HS-27A (cell line): ENCODE data around the gene SLC7A1.
A peak's percentile ranks its signal among the peaks of the same experiment; 100 is the strongest.
"Not testable (repeated sequence)": the region's sequence is repeated elsewhere in the genome, so short reads cannot be mapped to it uniquely, and the experiment has no call there.

Experiments
- DNase-seq: peaks from one replicate; pipeline ENCODE4 v3.0.0-alpha.2; 2012; ENCODE audit warnings: low read depth, missing footprints

The SLC7A1 gene

DNA sequence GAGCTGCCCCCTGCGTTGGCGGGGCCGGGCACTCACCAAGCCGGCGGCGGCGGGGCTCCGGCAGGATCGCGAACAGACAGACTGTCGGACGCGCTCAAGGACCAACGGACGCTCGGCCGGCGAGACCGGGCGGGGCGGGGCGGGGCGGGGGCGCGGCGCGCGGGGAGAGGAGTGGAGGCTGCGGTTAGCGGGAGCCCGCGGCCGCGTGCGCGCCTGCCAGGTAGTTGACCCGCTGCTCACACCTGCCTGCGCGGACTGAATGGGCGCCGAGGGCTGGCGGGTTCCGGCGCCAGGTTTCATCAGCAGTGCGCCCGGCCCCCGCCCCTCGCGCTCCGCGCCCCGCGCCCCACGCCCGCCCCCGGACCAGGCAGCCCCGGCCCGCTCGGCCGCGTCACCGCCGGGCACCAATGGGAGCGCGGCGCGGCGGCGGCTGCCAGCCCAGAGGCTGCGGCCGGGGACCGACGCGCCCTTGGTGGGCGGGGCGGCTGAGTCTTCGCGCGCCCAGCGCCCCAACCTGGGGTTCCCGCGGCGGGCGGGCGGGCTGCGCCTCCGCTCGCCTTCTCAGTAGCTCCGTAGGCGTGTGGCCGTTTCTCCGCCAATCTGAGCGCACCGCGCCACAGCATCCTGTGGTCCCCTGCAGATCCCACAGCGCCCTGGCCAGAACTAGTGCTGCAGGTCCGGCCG, at the start of gene SLC7A1:
Gene SLC7A1, minus strand, starts transcription at position 309 of the 684 bp plus-strand sequence. CDS start 59,500 bp downstream, outside the sequence.
- no peak for DNase-seq

DNA sequence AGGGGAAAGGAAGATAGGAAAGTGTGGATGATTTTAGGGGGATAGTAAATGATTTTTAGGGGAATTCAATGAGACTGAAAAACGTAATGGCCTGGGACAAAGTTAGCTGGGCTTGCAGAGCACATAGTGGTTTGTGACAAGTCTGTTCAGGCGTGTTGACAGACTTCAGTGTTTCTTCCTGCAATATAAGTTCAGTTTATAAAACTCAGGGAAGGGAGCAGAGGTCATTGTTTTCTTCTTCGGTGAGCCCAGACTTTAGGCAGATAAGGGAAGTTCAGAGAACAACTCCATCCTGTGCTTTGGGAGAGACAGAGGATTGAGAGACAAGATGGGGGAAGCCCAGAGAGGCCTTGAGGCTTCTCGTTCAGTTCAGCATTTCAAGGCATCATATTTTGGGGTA, 45.2 kb upstream of the SLC7A1 start:
- DNase-seq: no peak

DNA sequence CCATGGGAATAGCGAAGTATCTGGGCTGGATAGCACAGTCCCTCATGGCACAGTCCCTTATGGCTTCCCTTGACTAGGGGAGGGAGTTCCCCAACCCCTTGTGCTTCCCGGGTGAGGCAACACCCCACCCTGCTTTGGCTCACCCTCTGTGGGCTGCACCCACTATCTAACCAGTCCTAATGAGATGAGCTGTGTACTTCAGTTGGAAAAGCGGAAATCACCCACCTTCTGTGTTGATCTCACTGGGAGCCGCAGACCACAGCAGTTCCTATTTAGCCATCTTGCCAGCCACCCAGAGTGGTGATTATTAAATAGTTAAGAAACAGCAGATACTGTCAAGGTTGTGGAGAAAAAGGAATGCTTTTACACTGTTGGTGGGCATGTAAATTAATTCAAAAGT, 41.3 kb upstream of the SLC7A1 start:
- DNase-seq: not testable (repeated sequence)

DNA sequence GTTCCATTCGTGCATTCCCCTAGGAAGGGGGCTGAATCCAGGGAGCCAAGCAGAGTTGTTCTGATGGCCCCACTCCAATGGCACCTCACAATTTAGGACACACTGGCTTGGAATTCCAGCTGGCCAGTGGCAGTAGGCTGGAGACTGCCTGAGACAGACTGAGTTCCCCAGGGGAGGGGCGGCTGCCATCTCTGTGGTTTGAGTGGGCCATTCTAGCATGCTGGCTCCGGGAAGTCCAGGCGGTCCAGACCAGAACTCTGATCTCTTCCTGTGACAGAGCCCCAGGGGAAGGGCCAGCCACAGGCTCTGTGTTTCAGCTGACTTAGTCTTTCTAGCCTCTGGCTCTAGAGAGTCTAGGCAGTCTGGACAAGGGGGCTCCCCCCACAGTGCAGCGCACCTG, 29.5 kb upstream of the SLC7A1 start:
- no peak for DNase-seq

DNA sequence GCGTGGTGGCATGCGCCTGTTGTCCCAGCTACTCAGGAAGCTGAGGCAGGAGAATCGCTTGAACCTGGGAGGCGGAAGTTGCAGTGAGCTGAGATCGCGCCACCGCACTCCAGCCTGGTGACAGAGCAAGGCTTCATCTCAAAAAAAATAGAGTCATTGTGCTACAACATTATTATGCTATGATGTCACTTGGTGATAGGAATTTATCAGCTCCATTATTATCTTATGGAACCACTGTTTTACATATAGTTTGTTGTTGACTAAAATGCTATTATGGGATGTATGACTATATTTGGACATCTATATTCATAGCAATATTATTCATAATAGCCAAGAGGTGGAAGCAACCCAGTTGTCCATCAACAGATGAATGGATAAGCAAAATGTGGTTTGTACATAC, 26.4 kb upstream of the SLC7A1 start:
- DNase-seq: peak; percentile 40

DNA sequence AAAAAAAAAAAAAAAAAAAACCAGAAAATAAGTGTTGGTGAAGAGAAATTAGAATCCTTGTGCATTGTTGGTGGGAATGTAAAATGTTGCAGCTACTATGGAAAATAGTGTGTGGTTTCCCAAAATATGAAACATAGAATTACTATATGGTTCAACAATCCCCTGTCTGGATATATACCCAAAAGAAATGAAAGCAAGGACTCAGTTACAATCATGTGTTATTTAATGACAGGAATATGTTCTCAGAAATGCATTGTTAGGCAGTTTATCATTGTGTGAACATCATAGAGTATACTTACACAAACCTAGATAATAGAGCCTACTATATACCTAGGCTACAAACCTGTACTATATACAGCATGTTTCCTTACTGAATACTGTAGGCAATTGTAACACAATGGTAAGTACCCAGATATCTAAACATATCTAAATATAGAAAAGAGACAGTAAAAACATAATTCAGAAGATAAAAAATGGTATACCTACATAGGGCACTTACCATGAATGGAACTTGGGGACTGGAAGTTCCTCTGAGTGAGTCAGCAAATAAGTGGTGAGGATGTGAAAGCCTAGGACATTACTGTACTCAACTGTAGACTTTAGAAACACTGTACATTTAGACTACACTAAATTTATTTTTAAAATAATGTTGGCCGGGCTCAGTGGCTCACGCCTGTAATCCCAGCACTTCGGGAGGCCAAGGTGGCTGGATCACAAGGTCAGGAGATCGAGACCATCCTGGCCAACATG, 25.7 kb upstream of the SLC7A1 start:
- DNase-seq: peak; percentile 55

DNA sequence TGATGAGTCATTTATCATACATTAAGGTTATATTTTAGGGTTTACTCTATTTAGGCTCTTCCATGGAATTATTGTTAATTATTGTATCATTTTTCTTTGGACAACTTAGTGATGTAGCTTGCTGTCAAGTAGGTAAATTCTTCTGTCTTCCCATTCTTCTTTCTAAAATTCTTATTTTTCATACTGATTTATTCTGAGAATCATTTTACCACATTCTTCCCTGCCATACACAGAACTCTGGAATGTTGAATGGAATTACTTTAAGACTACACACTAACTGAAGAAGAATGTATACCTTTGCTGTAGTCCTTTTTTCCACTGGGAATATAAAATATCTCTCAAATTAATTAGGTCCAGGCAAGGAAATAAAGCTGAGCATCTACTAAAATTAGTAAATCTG, 24.5 kb upstream of the SLC7A1 start:
- DNase-seq: peak; percentile 45

DNA sequence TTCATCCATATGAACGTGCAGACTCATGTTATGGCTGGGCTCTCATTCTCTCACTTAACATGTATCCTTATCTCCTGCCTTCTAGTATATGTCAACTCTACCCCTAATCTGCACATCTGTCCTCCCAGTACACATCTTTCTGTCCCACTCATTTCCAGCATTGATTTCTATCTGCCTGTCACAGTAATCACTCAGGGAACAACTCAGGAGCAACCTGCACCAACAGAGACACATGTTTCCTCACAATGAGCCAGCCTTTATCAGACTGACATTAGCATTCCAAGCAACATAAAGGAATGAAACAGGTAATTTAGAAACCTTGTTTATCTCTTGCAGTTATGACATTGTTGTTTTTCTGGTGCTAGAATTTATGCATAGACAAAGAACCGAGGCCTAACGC, 17.6 kb upstream of the SLC7A1 start:
- no peak for DNase-seq

DNA sequence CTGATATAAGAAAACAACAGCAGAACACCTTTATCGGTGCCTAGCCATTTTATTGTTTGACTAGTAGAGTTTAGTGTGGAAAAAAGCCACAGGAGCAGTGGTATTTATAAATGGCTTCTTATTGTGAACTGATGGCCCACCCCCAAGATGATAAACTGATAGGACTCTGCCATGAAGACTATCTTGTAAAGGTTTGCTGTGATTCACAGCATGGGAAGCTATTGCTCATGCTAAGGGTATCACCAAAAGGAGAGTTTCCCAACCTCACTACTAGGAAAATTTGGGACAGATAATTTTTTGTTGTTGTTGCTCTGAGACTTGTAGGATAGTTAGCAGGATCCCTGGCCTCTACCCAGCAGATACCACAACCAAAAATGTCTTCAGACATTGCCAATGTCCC, 12.0 kb upstream of the SLC7A1 start:
- no peak for DNase-seq

DNA sequence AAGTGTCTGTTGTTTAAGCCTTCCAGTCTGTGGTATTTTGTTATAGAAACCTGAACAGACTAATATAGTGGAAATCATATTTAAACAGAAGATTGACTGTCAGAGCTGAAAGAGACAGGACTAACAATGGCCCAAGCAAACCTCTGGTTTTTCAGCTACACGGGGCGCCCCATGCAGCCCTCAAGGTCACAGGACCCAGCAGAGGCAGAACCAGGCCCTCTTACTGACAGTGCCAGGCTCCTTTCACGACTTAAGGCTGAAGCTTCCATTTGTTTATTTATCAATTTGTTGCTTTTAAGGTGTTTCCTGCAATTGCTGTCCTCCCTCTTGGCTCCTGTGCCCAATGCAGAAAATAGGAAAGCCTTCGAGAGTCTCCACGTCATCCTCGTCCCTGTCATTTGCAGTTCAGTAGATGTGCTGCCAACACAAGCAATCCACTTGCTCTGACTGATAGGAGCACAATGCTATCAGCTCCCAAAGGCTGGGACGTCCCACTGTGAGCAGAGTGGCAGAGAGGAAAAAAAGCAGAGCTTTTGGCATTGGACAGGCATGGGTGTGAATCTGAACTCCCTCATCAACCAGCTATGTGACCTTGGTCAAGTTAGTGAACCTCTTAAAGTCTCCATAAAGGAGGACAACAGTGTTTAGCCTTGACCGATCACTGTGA, 10.5 kb upstream of the SLC7A1 start:
- no peak for DNase-seq

DNA sequence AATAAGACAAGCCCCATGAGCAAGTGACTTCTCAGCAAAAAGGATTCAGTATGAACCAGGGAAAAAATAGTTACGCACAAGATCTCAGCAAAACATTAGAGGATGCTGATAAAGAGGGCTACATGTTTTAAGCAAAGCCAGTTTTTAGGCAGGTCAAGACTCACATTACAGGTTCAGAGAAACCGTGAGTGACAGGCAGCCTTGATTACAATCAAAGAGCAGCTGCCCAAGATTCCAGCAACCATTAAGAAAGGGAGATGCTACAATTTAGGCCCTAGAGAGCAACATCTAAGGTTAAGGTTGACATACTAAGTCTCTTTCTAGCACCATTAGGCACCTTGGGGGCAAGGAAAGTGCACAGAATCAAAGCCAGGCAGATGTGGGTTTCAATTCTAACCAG, 2.8 kb upstream of the SLC7A1 start:
- DNase-seq: no peak

DNA sequence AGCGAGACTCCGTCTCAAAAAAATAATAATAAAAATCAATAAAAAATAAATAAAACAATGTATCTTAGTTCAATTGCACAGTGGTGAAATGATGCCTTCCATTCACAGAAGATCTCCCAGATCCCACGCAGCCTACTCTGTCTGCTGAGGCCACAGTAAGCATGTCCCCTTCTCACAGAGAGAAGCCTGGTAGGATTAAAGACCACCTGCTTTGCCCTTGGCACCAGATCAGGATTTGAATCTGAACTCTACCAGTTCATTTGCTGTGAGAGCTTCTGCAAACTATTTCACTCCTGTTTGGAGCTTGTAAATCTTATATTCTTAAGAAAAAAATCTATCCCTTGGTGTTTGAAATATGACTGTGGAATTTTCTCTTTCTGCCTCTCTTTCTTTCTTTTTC, 2.2 kb upstream of the SLC7A1 start:
- DNase-seq: no peak

DNA sequence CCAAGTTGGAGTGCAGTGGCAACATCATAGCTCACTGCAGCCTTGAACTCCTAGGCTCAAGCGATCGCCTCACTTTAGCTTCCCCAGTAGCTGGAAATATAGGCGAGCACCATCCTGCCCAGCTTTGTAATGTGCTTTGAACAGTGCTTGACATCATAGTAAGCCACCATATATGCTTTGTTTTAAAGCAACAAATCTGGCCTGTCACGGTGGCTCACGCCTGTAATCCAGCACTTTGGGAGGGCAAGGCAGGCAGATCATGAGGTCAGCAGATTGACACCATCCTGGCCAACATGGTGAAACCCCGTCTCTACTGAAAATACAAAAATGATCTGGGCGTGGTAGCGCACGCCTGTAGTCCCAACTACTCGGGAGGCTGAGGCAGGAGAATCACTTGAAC, 1.8 kb upstream of the SLC7A1 start:
- DNase-seq: no peak

DNA sequence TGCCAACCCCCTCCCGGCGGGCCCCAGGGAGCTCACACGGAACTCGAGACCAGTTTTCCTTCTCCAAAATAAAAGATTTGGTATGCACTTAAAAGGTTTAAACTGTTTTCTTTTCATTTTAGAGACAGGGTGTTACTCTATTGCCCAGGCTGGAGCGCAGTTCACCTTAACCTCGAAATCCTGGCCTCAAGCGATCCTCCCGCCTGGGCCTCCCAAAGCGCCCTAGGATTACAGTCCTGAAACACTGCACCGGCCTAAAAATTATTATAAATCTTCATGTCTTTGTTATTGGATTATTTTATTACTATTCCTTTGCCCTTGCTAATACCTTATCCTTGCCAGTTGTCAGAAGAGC, 553 bp upstream of the SLC7A1 start:
- DNase-seq: no peak

DNA sequence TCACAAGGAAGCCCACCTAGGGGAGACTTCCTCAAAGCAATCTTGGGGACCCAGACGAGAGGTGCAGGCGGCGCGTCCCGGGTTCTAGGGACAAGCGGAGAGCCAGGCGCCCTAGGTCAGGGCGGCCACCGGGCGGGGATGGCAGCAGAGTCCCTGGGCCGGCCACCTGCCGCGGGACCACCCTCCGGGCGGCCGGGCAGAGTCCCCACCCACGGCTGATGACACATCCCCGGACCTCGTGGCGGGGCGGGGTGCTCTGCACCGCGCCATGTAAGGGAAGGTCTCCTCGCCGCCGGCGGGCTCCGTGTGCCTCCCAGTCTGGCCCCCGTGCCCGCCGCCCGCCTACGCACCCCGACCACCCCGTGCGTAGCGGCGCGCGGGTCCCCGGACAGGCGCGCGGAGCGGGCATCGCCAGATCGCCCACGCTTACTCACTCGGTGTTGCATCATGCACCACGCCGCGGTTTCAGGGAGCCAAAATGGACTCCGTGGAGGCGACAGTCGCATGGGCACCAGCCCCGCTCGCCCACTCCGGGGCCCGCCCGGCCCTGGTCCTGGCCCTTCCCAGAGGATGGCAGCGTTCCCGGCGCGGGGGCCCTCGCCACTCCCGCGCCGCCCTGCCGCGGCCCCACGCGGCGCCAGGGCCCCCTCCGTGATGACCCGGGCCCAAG, 643 bp downstream of the SLC7A1 start:
- no peak for DNase-seq

DNA sequence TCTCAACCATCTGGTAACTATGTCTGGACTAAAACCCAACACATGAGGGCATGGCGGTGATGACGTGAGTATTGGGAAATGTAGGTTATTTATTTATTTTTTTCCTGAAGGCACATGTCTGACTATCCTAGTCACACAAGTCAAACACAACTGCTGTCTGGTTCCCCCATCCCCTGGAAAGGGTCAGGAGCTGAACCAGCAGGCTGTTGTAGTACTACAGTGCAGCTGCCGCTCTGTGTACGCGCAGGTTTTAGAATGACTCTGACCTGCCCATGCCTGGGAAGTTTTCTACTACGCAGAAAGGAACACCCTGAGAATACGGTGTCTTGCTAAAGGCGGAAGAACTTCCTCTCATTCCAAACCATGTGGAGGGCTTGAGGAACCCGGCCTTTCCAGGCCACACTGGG, 1.2 kb downstream of the SLC7A1 start:
- peak; percentile 52 for DNase-seq

DNA sequence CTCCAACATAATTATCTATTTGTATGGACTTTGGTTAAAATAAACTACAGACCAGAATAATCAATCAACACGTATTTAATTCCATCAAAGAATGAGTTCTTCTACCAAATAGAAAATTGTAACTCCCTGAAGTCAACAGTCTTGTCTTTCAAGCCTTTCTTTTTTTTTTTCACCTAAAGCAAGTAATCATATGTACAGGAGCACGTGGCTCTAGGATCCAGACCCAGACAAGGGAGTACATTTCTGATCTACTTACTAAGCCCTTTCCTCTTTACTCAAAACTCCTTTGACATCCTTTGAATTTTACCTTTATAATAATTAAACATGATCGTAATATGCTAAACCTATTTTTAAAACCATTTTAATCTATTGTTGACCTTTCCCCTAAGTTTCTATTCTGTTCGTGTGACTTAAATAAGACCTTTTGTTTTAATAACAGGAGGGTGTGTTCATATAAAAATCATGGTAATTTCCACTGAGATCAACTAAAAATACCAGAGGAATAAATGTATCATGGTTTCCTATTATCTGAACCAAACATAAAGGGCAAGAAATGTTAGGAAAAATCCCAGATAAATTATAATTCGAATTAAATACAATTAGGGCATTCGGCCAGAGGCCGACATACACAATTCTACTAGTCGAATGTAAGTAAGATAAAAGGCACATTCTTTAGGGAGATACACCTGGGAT, 1.7 kb downstream of the SLC7A1 start:
- DNase-seq: no peak

DNA sequence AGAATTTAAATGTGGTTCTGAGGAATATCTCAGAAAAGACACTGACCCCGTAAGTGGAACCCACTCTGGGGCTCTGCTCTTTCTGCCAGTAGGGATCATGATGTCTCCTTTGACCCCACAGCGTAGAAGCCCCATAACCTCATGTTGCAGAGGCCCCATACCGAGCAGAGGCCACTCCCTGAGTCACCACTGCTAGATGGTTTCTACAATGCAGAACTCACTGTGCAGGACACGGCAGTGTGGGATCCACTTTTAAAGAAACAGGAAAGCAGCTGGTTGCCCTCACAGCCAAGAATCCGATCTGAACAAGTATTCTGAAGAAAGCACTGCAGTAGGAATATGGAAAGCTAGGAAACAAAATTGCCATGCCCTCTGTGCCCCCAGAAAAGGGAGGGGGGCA, 4.2 kb downstream of the SLC7A1 start:
- no peak for DNase-seq

DNA sequence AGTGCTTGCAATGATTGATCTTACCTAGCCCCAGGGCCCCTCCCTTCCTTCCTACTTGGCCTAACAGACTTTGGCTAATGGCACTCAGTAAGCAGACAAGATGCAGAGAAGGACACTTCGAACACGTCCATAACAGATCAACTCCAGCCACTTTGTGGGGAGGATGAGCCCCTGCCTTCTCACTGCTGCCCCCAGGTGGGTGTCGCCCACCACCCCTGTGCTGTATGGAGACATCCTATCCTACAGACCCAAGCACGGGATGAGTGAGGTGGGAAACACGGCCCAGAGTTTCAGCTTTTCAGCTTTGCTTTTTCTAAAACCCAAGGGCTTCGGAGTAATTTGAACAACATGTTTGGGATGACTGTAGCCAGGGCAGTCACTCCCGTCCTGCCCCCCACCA, 5.5 kb downstream of the SLC7A1 start:
- no peak for DNase-seq

DNA sequence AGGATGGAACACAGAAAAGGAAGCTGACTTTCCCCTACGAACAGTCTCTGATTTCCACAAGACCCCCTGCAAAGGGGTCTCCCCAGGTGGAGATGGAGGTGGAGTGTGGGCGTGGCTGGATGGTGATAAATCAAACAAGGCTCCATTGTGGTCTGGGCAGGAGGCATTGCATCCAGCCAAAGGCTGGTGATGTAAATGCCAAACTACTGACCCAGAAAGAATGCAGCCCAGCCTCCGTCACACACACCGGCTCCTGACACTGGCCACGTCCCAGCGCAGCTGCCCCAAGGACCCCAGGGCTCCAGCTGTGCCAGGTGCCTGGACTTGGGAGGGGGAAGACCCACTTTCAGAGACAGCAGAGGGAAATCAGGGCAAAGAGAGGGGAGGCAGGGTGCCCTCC, 6.3 kb downstream of the SLC7A1 start:
- no peak for DNase-seq

DNA sequence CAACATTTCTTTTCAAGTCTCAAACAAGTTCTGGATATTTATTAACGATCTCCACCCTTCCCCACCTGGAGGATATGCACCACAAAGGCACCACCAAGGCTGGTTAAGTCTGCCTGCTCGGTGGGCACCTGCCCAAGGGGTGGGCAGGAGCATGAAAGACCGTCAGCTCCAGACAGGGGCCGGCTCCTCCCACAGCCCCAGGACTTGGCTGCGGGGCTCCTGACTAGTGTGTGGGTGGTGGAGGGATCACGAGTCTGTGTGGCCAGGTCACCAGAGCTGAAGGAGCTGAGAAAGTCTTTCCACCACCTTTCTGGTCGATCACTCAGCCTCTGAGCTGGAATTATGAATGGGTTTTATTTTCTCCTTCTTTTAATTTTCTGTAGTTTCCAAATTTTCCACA, 7.8 kb downstream of the SLC7A1 start:
- DNase-seq: no peak

DNA sequence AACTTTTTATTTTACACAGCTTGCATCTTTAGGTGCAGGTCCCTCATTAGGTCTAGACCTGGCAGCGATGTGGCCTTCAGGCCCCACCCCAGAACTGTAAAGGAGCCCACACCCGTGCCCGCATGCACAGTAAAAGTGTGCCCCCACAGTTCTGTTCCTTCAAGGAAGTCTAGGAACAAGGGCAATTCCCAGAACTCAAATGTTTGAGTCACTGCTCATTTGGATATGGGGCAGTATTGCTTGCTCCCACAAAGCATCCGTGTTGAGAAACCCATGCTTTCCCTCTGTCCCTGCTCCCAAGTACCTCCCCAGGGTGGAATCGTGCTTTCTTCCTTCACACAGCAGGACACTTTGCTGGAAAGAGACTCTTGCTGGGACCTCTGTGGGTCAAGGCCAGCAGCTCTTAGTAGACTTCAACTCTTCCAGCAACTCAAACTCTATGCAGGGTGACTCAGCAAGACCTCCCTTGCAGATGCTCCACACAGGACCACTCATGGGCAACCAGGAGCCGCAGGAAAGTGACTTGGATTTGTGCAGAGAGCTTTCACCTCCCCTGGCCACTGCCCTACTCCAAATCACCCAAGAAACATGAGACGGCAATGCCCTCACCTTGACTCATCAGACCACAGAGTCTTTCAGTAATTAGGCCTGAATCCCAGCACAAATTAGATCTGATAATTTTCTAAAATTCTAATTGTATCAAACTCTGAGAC, 12.3 kb downstream of the SLC7A1 start:
- no peak for DNase-seq
